ENCODE results near the gene ADARB2.

- no peak for TF ChIP-seq TARDBP (IDR thresholded peaks at IDR 0.05; ENCODE audit: borderline replicate concordance)
- no peak for TF ChIP-seq ZNF24 (IDR thresholded peaks at IDR 0.05)
Measured at GRCh38 chr10:1589257-1589656, 148.1 kb downstream of the ADARB2 start.

Measured in GM12878 (cell line).